Fibroblast of lung (primary cell): ENCODE results near the gene CHEK2. TPM values are rescaled to one million over a fixed set of nuclear protein-coding genes. Genes with fewer than 3 reads are reported as not detected.

Experiments
- DNase-seq, 2 donors: peaks; one replicate each; pipeline versions ENCODE4 v3.0.0 to v3.0.0-alpha.2; 2010; ENCODE audit warnings: low read depth in 2 of 2
- H2AFZ ChIP-seq: 2 replicates; pipeline ENCODE4 v1.5.1; 2012; ENCODE audit warnings: low read length, control low read depth, inconsistent platforms
- H3K27ac ChIP-seq: 2 replicates; pipeline ENCODE4 v1.5.1; 2011; ENCODE audit warnings: low read length, control low read depth; ENCODE audit not compliant: insufficient read depth
- H3K27me3 ChIP-seq: 2 replicates; pipeline ENCODE4 v1.5.1; 2011; ENCODE audit warnings: mild to moderate bottlenecking, low read length; ENCODE audit not compliant: control insufficient read depth, insufficient read depth
- H3K36me3 ChIP-seq: 2 replicates; pipeline ENCODE4 v1.5.1; 2011; ENCODE audit warnings: low read length; ENCODE audit not compliant: control insufficient read depth, insufficient read depth
- H3K4me1 ChIP-seq: 2 replicates; pipeline ENCODE4 v1.5.1; 2011; ENCODE audit warnings: low read length; ENCODE audit not compliant: control insufficient read depth, insufficient read depth; ENCODE audit errors: extremely low read depth
- H3K4me2 ChIP-seq: 2 replicates; pipeline ENCODE4 v1.5.1; 2011; ENCODE audit warnings: low read length, control low read depth; ENCODE audit not compliant: insufficient read depth; ENCODE audit errors: extremely low read depth
- H3K4me3 ChIP-seq, 4 experiments: fragments of 200-600 bp in 1 of 4; sonication (generic) in 1 of 4; replicated peaks in 1 of 4; 2 replicates each; pipeline ENCODE4 v1.5.1; 2011 to 2016; ENCODE audit warnings: low read length in 4 of 4, low read depth in 3 of 4, mild to moderate bottlenecking in 3 of 4, control low read depth in 2 of 4, inconsistent platforms in 1 of 4, mixed read lengths in 1 of 4; ENCODE audit not compliant: insufficient read depth in 1 of 4; ENCODE audit errors: control extremely low read depth in 1 of 4
- H3K79me2 ChIP-seq: 2 replicates; pipeline ENCODE4 v1.5.1; 2012; ENCODE audit warnings: mild to moderate bottlenecking, low read length, inconsistent platforms; ENCODE audit not compliant: control insufficient read depth, insufficient read depth
- H3K9ac ChIP-seq: 2 replicates; pipeline ENCODE4 v1.5.1; 2011; ENCODE audit warnings: mild to moderate bottlenecking, low read length, control low read depth; ENCODE audit not compliant: insufficient read depth
- H3K9me3 ChIP-seq: 2 replicates; pipeline ENCODE4 v1.5.1; 2012; ENCODE audit warnings: low read depth, low read length; ENCODE audit not compliant: control insufficient read depth, insufficient read depth
- H4K20me1 ChIP-seq: 2 replicates; pipeline ENCODE4 v1.5.1; 2011; ENCODE audit warnings: low read length; ENCODE audit not compliant: control insufficient read depth, insufficient read depth; ENCODE audit errors: extremely low read depth
- CTCF ChIP-seq, 2 donors: IDR thresholded peaks in 1 of 2; conservative IDR thresholded peaks in 1 of 2; 1 replicate in 1 of 2; 2 replicates in 1 of 2; pipeline ENCODE4 v1.5.1; 2011 to 2012; ENCODE audit warnings: low read length in 2 of 2, control low read depth in 1 of 2, inconsistent platforms in 1 of 2, low read depth in 1 of 2, mild to moderate bottlenecking in 1 of 2
- EZH2 ChIP-seq: IDR thresholded peaks from 2 replicates; pipeline ENCODE4 v1.5.1; 2012; ENCODE audit warnings: low read length, control low read depth, mild to moderate bottlenecking; ENCODE audit errors: missing control alignments
- polyA plus RNA-seq, 2 donors: library from polyadenylated mRNA; depleted of rRNA in 1 of 2; stranded (reverse) in 1 of 2; unstranded in 1 of 2; fragments of >200 nt; gene quantifications; 2 replicates each; pipeline ENCODE4 v1.2.1, GENCODE V29; 2011 to 2012; ENCODE audit warnings: missing spikeins in 1 of 2
- total RNA-seq: library from RNA; depleted of rRNA; stranded (reverse); fragments of >200 nt; gene quantifications from 2 replicates; pipeline ENCODE4 v1.2.1, GENCODE V29; 2014

The CHEK2 gene
- total and polyA plus RNA-seq, 2 donors (not counting 1 experiment from before 2014, with no cell fraction given): 14.5 to 17.4 TPM

GRCh38 chr22:28650463-28650862 is 91.2 kb downstream of the CHEK2 start:
- no peaks in the 10 kb centered on the region for H3K79me2 ChIP-seq
- no peak overlapping the region for H2AFZ ChIP-seq
- no peak overlapping the region for H3K27ac ChIP-seq
- TF ChIP-seq EZH2: no peak
- TF ChIP-seq CTCF (conservative IDR thresholded peaks at IDR 0.05 in 1 of 2, IDR thresholded peaks at IDR 0.05 in 1 of 2; ENCODE audit: low read depth in 1 of 2, low read length in 2 of 2): no peak
- no peaks in the 10 kb centered on the region for H3K27me3 ChIP-seq
- no peaks in the 10 kb centered on the region for H4K20me1 ChIP-seq
- H3K9ac ChIP-seq: no peak overlapping the region
- no peak overlapping the region for H3K4me2 ChIP-seq
- no peaks in the 10 kb centered on the region for H3K4me1 ChIP-seq
- H3K4me3 ChIP-seq: no peak overlapping the region
- DNase-seq: no peak
- H3K36me3 ChIP-seq: no peaks in the 10 kb centered on the region
- H3K9me3 ChIP-seq: no peaks in the 10 kb centered on the region

- no peak for DNase-seq
- H3K27ac ChIP-seq: no peak overlapping the region
- H3K9me3 ChIP-seq: no peaks in the 10 kb centered on the region
- H3K79me2 ChIP-seq: no peaks in the 10 kb centered on the region
- no peak overlapping the region for H3K9ac ChIP-seq
- no peaks in the 10 kb centered on the region for H3K4me1 ChIP-seq
- TF ChIP-seq CTCF (conservative IDR thresholded peaks at IDR 0.05 in 1 of 2, IDR thresholded peaks at IDR 0.05 in 1 of 2; ENCODE audit: low read depth in 1 of 2, low read length in 2 of 2) (no peak), EZH2 (no peak)
- no peak overlapping the region for H3K4me3 ChIP-seq
- H4K20me1 ChIP-seq: no peaks in the 10 kb centered on the region
- H2AFZ ChIP-seq: no peak overlapping the region
- H3K4me2 ChIP-seq: no peak overlapping the region
- H3K36me3 ChIP-seq: no peaks in the 10 kb centered on the region
- H3K27me3 ChIP-seq: no peaks in the 10 kb centered on the region
Measured at GRCh38 chr22:28648792-28649191, 92.8 kb downstream of the CHEK2 start.

GRCh38 chr22:28647216-28647615 is 94.4 kb downstream of the CHEK2 start:
- peak in 1 of 2 donors; percentile 6 for DNase-seq
- TF ChIP-seq EZH2: no peak
- no peak for TF ChIP-seq CTCF (conservative IDR thresholded peaks at IDR 0.05 in 1 of 2, IDR thresholded peaks at IDR 0.05 in 1 of 2; ENCODE audit: low read depth in 1 of 2, low read length in 2 of 2)
- Histone ChIP-seq H2AFZ (no peak overlapping the region), H3K9ac (no peak overlapping the region), H3K79me2 (no peaks in the 10 kb centered on the region), H3K9me3 (no peaks in the 10 kb centered on the region), H4K20me1 (no peaks in the 10 kb centered on the region), H3K4me3 (no peak overlapping the region), H3K36me3 (no peaks in the 10 kb centered on the region), H3K4me1 (no peaks in the 10 kb centered on the region), H3K4me2 (no peak overlapping the region), H3K27me3 (no peaks in the 10 kb centered on the region), H3K27ac (no peak overlapping the region)
